ENCODE measurements around the gene MYH13.
A peak's percentile ranks its signal among the peaks of the same experiment; 100 is the strongest.

The MYH13 gene

GRCh38 chr17:10328971-10329923 lies 43.6 kb downstream of the MYH13 start:
- Histone ChIP-seq H3K4me3 (ENCODE audit: insufficient read length, low read depth) (no peak overlapping the region), H3K36me3 (ENCODE audit: insufficient read depth, insufficient read length, low read length) (no peaks in the 10 kb centered on the region), H3K9me3 (ENCODE audit: insufficient read depth, low read length) (no peaks in the 10 kb centered on the region), H3K27me3 (ENCODE audit: insufficient read depth, insufficient read length) (no peaks in the 10 kb centered on the region), H3K4me1 (ENCODE audit: insufficient read depth, insufficient read length) (no peaks in the 10 kb centered on the region), H3K9ac (ENCODE audit: insufficient read length, low read depth) (no peak overlapping the region)
- TF ChIP-seq YY1 (IDR thresholded peaks at IDR 0.05; ENCODE audit: insufficient read depth, insufficient read length), result no peak
- TF ChIP-seq SUZ12 (IDR thresholded peaks at IDR 0.05; ENCODE audit: extremely low read depth, insufficient read depth, insufficient read length), result no peak
- TF ChIP-seq ZNF274 (IDR thresholded peaks at IDR 0.05; ENCODE audit: low read depth, low read length), result no peak
- no peak for DNase-seq (ENCODE audit: low read depth, low spot score)

GRCh38 chr17:10328206-10328605 lies 44.6 kb downstream of the MYH13 start:
- H3K27me3 ChIP-seq (ENCODE audit: insufficient read depth, insufficient read length), result no peaks in the 10 kb centered on the region
- H3K9ac ChIP-seq (ENCODE audit: insufficient read length, low read depth), result no peak overlapping the region
- H3K36me3 ChIP-seq (ENCODE audit: insufficient read depth, insufficient read length, low read length), result no peaks in the 10 kb centered on the region
- no peaks in the 10 kb centered on the region for H3K9me3 ChIP-seq (ENCODE audit: insufficient read depth, low read length)
- TF ChIP-seq ZNF274 (IDR thresholded peaks at IDR 0.05; ENCODE audit: low read depth, low read length), result no peak
- no peak for TF ChIP-seq SUZ12 (IDR thresholded peaks at IDR 0.05; ENCODE audit: extremely low read depth, insufficient read depth, insufficient read length)
- no peak for TF ChIP-seq YY1 (IDR thresholded peaks at IDR 0.05; ENCODE audit: insufficient read depth, insufficient read length)
- DNase-seq (ENCODE audit: low read depth, low spot score), result no peak
- H3K4me1 ChIP-seq (ENCODE audit: insufficient read depth, insufficient read length), result no peaks in the 10 kb centered on the region
- no peak overlapping the region for H3K4me3 ChIP-seq (ENCODE audit: insufficient read length, low read depth)

- DNase-seq (ENCODE audit: low read depth, low spot score), result peak; percentile 87
- Histone ChIP-seq H3K27me3 (ENCODE audit: insufficient read depth, insufficient read length) (no peaks in the 10 kb centered on the region), H3K4me3 (ENCODE audit: insufficient read length, low read depth) (no peak overlapping the region), H3K36me3 (ENCODE audit: insufficient read depth, insufficient read length, low read length) (no peaks in the 10 kb centered on the region), H3K9ac (ENCODE audit: insufficient read length, low read depth) (no peak overlapping the region), H3K9me3 (ENCODE audit: insufficient read depth, low read length) (no peaks in the 10 kb centered on the region), H3K4me1 (ENCODE audit: insufficient read depth, insufficient read length) (no peaks in the 10 kb centered on the region)
- TF ChIP-seq ZNF274 (IDR thresholded peaks at IDR 0.05; ENCODE audit: low read depth, low read length), result no peak
- no peak for TF ChIP-seq YY1 (IDR thresholded peaks at IDR 0.05; ENCODE audit: insufficient read depth, insufficient read length)
- no peak for TF ChIP-seq SUZ12 (IDR thresholded peaks at IDR 0.05; ENCODE audit: extremely low read depth, insufficient read depth, insufficient read length)
These were observed 45.2 kb downstream of the MYH13 start for GRCh38 chr17:10327640-10328039.

GRCh38 chr17:10325031-10325695 lies 47.6 kb downstream of the MYH13 start:
- H3K27me3 ChIP-seq (ENCODE audit: insufficient read depth, insufficient read length), result no peaks in the 10 kb centered on the region
- no peaks in the 10 kb centered on the region for H3K36me3 ChIP-seq (ENCODE audit: insufficient read depth, insufficient read length, low read length)
- H3K4me1 ChIP-seq (ENCODE audit: insufficient read depth, insufficient read length), result no peaks in the 10 kb centered on the region
- H3K9ac ChIP-seq (ENCODE audit: insufficient read length, low read depth), result no peak overlapping the region
- no peaks in the 10 kb centered on the region for H3K9me3 ChIP-seq (ENCODE audit: insufficient read depth, low read length)
- DNase-seq (ENCODE audit: low read depth, low spot score), result no peak
- TF ChIP-seq SUZ12 (IDR thresholded peaks at IDR 0.05; ENCODE audit: extremely low read depth, insufficient read depth, insufficient read length) (no peak), ZNF274 (IDR thresholded peaks at IDR 0.05; ENCODE audit: low read depth, low read length) (no peak), YY1 (IDR thresholded peaks at IDR 0.05; ENCODE audit: insufficient read depth, insufficient read length) (no peak)
- no peak overlapping the region for H3K4me3 ChIP-seq (ENCODE audit: insufficient read length, low read depth)

GRCh38 chr17:10323812-10324610 lies 48.8 kb downstream of the MYH13 start:
- no peaks in the 10 kb centered on the region for H3K36me3 ChIP-seq (ENCODE audit: insufficient read depth, insufficient read length, low read length)
- H3K9me3 ChIP-seq (ENCODE audit: insufficient read depth, low read length), result no peaks in the 10 kb centered on the region
- no peaks in the 10 kb centered on the region for H3K4me1 ChIP-seq (ENCODE audit: insufficient read depth, insufficient read length)
- no peaks in the 10 kb centered on the region for H3K27me3 ChIP-seq (ENCODE audit: insufficient read depth, insufficient read length)
- no peak overlapping the region for H3K9ac ChIP-seq (ENCODE audit: insufficient read length, low read depth)
- no peak overlapping the region for H3K4me3 ChIP-seq (ENCODE audit: insufficient read length, low read depth)
- TF ChIP-seq ZNF274 (IDR thresholded peaks at IDR 0.05; ENCODE audit: low read depth, low read length) (no peak), SUZ12 (IDR thresholded peaks at IDR 0.05; ENCODE audit: extremely low read depth, insufficient read depth, insufficient read length) (no peak), YY1 (IDR thresholded peaks at IDR 0.05; ENCODE audit: insufficient read depth, insufficient read length) (no peak)
- no peak for DNase-seq (ENCODE audit: low read depth, low spot score)

- H3K4me1 ChIP-seq (ENCODE audit: insufficient read depth, insufficient read length), result no peaks in the 10 kb centered on the region
- no peak for TF ChIP-seq YY1 (IDR thresholded peaks at IDR 0.05; ENCODE audit: insufficient read depth, insufficient read length)
- H3K36me3 ChIP-seq (ENCODE audit: insufficient read depth, insufficient read length, low read length), result no peaks in the 10 kb centered on the region
- no peaks in the 10 kb centered on the region for H3K9me3 ChIP-seq (ENCODE audit: insufficient read depth, low read length)
- no peaks in the 10 kb centered on the region for H3K27me3 ChIP-seq (ENCODE audit: insufficient read depth, insufficient read length)
- no peak overlapping the region for H3K9ac ChIP-seq (ENCODE audit: insufficient read length, low read depth)
- no peak for DNase-seq (ENCODE audit: low read depth, low spot score)
- H3K4me3 ChIP-seq (ENCODE audit: insufficient read length, low read depth), result no peak overlapping the region
These were observed 54.3 kb downstream of the MYH13 start for GRCh38 chr17:10318535-10318934.

GRCh38 chr17:10317543-10317834 lies 55.3 kb downstream of the MYH13 start:
- no peaks in the 10 kb centered on the region for H3K9me3 ChIP-seq (ENCODE audit: insufficient read depth, low read length)
- no peaks in the 10 kb centered on the region for H3K4me1 ChIP-seq (ENCODE audit: insufficient read depth, insufficient read length)
- H3K36me3 ChIP-seq (ENCODE audit: insufficient read depth, insufficient read length, low read length), result no peaks in the 10 kb centered on the region
- no peak overlapping the region for H3K4me3 ChIP-seq (ENCODE audit: insufficient read length, low read depth)
- DNase-seq (ENCODE audit: low read depth, low spot score), result no peak
- TF ChIP-seq SUZ12 (IDR thresholded peaks at IDR 0.05; ENCODE audit: extremely low read depth, insufficient read depth, insufficient read length) (no peak), ZNF274 (IDR thresholded peaks at IDR 0.05; ENCODE audit: low read depth, low read length) (no peak), YY1 (IDR thresholded peaks at IDR 0.05; ENCODE audit: insufficient read depth, insufficient read length) (no peak)
- no peaks in the 10 kb centered on the region for H3K27me3 ChIP-seq (ENCODE audit: insufficient read depth, insufficient read length)
- H3K9ac ChIP-seq (ENCODE audit: insufficient read length, low read depth), result no peak overlapping the region
